Measurements from ENCODE around the gene EGLN2.
"Not testable (repeated sequence)": the region's sequence is repeated elsewhere in the genome, so short reads cannot be mapped to it uniquely, and the experiment has no call there.

The EGLN2 gene

GRCh38 chr19:40768869-40769268, 30.1 kb upstream of the EGLN2 start:
- TF ChIP-seq, protein P1, sequence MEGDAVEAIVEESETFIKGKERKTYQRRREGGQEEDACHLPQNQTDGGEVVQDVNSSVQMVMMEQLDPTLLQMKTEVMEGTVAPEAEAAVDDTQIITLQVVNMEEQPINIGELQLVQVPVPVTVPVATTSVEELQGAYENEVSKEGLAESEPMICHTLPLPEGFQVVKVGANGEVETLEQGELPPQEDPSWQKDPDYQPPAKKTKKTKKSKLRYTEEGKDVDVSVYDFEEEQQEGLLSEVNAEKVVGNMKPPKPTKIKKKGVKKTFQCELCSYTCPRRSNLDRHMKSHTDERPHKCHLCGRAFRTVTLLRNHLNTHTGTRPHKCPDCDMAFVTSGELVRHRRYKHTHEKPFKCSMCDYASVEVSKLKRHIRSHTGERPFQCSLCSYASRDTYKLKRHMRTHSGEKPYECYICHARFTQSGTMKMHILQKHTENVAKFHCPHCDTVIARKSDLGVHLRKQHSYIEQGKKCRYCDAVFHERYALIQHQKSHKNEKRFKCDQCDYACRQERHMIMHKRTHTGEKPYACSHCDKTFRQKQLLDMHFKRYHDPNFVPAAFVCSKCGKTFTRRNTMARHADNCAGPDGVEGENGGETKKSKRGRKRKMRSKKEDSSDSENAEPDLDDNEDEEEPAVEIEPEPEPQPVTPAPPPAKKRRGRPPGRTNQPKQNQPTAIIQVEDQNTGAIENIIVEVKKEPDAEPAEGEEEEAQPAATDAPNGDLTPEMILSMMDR (conservative IDR thresholded peaks at IDR 0.05; ENCODE audit: low read length) = no peak
- DNase-seq (ENCODE audit: low read depth) = no peak

GRCh38 chr19:40771101-40771862, 27.7 kb upstream of the EGLN2 start:
- not testable (repeated sequence) for DNase-seq (ENCODE audit: low read depth); H3K4me3 ChIP-seq (ENCODE audit: low read length)

More at GRCh38 chr19:40768869-40769268, 30.1 kb upstream of the EGLN2 start:
- H3K4me3 ChIP-seq (ENCODE audit: low read length) = no peak overlapping the region

- no peak within 1 kb of the TSS for H3K4me3 ChIP-seq (ENCODE audit: low read length)
- DNase-seq (ENCODE audit: low read depth) = no peak
- TF ChIP-seq, protein P1 (conservative IDR thresholded peaks at IDR 0.05; ENCODE audit: low read length) = no peak
These were observed 23.9 kb upstream of the EGLN2 start, which contains the start of gene MIA for GRCh38 chr19:40774916-40775631. TSS of gene MIA (plus strand) at chr19:40775521. CDS start at chr19:40775543, 22 bp downstream.

DNA sequence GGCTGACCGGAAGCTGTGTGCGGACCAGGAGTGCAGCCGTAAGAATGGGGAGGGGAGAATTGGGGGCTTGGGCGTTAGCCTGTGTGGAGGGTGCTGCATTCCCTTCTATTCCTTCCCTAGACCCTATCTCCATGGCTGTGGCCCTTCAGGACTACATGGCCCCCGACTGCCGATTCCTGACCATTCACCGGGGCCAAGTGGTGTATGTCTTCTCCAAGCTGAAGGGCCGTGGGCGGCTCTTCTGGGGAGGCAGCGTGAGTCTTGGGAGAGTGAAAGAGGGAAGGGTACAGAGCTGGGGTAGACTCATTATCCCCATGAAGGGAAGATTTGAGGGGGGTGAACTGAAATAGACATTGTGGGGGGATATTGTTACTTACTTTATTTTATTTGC, 23.4 kb upstream of the EGLN2 start:
- TF ChIP-seq, protein P1 (conservative IDR thresholded peaks at IDR 0.05; ENCODE audit: low read length) = no peak
- no peak overlapping the region for H3K4me3 ChIP-seq (ENCODE audit: low read length)
- no peak for DNase-seq (ENCODE audit: low read depth)

DNA sequence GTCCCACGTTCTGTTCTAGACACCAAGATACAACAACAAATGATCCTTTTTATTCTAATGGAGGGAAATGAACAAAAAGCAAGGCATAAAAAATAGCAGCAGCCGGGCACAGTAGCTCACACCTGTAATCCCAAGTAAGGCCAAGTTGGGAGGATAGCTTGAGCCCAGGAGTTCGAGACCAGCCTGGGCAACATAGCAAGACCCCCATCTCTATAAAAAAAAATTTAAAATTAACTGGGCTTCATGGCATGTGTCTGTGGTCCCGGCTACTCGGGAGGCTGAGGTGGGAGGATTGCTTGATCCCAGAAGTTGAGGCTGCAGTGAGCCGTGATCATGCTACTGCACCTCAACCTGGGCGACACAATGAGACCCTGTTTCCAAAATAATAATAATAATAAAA, 22.6 kb upstream of the EGLN2 start:
- TF ChIP-seq, protein P1 (conservative IDR thresholded peaks at IDR 0.05; ENCODE audit: low read length) = no peak
- no peak for DNase-seq (ENCODE audit: low read depth)
- H3K4me3 ChIP-seq (ENCODE audit: low read length) = no peak overlapping the region

DNA sequence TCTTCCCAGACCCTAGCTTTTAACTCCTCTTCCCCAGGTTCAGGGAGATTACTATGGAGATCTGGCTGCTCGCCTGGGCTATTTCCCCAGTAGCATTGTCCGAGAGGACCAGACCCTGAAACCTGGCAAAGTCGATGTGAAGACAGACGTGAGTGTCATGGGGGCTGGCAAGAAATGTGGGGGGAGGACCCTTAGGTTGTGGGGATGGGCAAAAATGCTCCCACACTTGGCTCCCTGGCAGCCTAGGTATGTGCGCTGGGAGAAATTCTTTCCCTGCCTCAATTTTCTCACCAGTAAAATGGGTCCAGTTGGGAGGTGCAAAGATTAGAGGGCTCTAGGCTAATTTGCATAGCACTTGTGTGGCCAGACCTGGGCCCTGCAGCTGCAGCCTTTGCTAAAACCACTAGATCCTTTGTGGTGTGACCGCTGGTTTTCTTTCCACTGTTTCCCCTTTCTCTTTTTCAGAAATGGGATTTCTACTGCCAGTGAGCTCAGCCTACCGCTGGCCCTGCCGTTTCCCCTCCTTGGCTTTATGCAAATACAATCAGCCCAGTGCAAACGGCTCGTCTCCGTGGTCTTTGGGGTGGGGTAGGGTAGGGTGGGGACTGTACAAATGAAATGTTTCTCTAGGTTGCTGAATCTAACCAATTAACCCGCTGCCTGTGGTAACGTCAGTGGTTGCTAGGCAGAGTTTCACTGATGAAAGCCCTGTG, 21.9 kb upstream of the EGLN2 start:
- TF ChIP-seq, protein P1 (conservative IDR thresholded peaks at IDR 0.05; ENCODE audit: low read length) = no peak
- H3K4me3 ChIP-seq (ENCODE audit: low read length) = peak overlapping the region; percentile 92
- DNase-seq (ENCODE audit: low read depth) = peak; percentile 88

GRCh38 chr19:40777645-40777936, 21.4 kb upstream of the EGLN2 start:
- DNase-seq (ENCODE audit: low read depth) = no peak
- TF ChIP-seq, protein P1 (conservative IDR thresholded peaks at IDR 0.05; ENCODE audit: low read length) = no peak
- H3K4me3 ChIP-seq (ENCODE audit: low read length) = peak overlapping the region; percentile 92
